VCaP (cell line): ENCODE data around the gene WNT7B.

Experiments used
- H3K27ac ChIP-seq: fragments of 450-650 bp; 2 replicates; pipeline ENCODE4 v1.5.1; 2017
- CTCF ChIP-seq: fragments of 450-650 bp; conservative IDR thresholded peaks from 2 replicates; pipeline ENCODE4 v1.5.1; 2017; ENCODE audit warnings: mild to moderate bottlenecking, moderate library complexity

Gene WNT7B

DNA sequence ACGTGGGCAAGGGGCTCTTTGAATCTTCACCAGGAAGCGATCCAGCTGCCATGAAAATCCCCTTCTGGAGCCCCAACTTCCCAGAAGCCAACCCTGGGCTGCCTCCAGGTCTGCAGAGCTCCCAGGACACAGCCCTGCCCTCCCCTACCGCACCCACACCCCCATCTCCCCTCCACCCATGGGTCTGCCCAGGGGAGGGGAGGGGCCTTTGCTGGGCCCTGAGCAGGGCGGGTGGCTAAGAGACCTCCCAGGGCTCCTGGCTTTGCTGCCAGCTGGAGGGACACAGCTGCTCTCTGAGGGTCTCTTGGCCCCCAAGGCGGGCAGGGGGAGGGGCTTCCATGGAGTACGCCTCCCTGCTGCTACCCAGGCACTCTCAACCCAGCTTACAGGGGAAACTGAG lies 64.1 kb downstream of the WNT7B start:
- no peak overlapping the region for H3K27ac ChIP-seq
- no peak for TF ChIP-seq CTCF

DNA sequence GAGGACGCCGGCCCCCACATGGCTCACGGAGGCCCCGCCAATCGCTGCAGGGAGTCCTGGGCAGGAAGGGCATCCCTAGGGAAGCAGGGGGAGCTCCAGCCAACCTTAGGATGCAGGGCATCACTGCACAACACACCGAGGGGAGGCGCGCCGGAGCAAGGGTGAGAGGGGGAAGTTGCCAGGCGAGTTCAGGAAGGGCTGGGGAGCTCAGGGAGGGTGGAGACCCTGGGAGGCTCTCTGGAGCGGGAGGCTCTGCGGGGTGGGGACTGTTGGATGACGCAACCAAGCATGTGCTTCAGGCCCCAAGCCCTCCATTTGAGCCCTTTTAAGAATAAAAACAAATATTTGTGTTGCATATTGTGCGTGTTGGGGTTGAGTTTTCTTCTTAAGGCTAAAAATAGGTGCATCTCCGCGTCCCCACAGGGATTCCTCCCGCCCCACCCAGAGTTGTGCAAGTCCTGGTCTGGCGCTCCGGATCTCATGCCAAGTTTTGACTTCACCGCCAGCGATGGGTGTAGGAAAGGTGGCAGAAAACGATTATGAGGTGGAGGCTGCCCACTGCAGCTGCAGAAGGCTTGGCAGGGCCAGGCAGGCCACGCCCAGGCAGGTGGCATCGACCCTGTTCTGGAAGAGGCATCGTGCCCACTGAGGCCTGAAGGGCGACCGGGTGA lies 65.2 kb downstream of the WNT7B start:
- no peak overlapping the region for H3K27ac ChIP-seq

DNA sequence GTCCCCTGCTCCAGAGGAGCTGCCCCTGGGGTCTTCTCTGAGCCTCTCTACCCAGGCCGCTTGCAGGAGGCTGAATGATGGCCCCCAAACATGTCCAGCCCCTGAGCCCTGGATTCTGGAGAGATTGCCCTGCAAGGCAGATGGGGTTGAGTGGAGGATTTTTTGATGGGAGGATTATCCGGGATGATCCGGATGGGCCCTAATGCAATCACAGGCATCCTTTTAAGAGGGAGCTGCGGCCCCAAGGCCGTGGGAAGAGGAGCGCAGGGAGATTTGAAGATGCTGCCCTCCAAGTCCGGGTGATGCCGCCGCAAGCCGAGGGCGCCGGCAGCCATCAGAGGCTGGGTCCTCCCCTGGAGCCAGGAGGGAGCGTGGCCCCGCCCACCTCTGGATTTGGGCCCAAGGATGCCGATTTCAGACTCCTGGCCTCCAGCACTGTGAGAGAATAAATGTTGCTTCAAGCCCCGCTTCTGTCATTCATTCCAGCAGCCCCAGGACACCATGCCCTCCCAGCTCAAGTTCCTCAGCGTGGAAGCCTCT lies 66.0 kb downstream of the WNT7B start:
- H3K27ac ChIP-seq: no peak overlapping the region
- TF ChIP-seq CTCF: no peak

More for the DNA sequence above, 65.2 kb downstream of the WNT7B start:
- no peak for TF ChIP-seq CTCF

DNA sequence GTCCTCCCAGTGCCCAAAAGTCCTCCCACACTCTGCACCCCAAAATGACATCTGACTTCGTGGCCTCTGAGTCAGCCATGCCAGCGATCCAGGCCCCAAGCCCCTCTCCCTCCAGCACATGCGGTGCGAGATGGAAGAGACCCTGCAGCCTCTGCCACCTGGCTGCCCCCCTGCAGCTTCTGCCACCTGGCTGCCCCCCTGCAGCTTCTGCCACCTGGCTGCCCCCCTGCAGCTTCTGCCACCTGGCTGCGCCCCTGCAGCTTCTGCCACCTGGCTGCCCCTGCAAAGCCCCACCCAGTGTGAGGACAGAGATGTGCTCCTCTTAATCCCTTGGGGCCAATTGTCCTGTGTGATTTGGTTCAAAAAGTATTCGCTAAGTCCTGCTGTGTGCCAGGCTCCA lies 68.0 kb downstream of the WNT7B start:
- no peak for TF ChIP-seq CTCF

DNA sequence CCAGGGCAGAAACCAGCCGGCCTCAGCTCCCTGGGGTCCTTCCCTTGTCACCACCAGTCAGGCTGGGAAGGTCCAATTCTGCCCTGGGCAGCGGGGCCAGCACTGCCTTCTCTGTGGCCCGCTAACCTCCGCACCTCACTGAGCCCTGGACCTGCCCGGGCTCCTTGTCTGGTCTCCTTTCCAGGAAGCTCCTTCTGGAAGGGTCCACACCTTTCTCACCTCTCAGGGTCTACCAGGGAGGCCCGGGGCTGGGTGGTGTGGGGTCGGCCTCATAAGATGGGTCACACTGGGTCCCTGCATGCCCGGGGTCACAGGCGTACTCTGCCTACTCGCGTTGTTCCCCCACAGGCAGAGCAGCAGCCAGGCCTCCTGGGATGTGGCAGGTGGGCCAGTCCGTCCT lies 69.0 kb downstream of the WNT7B start:
- TF ChIP-seq CTCF: no peak
- H3K27ac ChIP-seq: no peak overlapping the region

More for the DNA sequence above, 68.0 kb downstream of the WNT7B start:
- H3K27ac ChIP-seq: no peak overlapping the region

- no peak overlapping the region for H3K27ac ChIP-seq
- TF ChIP-seq CTCF: no peak
Measured at GRCh38 chr22:45907378-45907777, 69.6 kb downstream of the WNT7B start.

DNA sequence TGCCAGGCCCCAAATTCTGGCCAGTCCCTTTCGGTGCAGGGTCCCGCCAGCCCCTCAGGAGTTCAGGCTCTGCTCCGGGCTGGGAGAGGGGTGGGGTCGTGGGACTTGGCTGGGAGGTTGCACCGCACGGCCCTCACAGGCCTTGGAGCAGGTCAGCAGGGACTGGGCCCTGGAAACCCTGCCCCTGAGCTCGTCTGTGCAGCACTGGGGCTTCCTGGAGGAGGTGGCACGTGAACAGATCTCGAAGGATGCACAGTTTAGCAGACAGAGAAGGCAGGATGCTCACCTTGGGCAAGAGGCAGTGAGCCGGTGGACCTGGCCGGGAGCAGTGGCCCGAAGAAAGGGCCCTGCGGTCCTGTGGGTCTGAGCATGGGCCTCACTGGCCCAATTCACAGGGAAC lies 70.0 kb downstream of the WNT7B start:
- no peak for TF ChIP-seq CTCF
- H3K27ac ChIP-seq: no peak overlapping the region
